ENCODE measurements around the gene BSND.

- no peak for TF ChIP-seq EZH2 (IDR thresholded peaks at IDR 0.05; ENCODE audit: borderline replicate concordance)
- no peak for TF ChIP-seq CTCF (IDR thresholded peaks at IDR 0.05; ENCODE audit: poor library complexity)
Measured at GRCh38 chr1:54987919-54988705, 10.6 kb upstream of the BSND start.
